B cell (primary cell): ENCODE results near the gene BEND5. TPM values are rescaled to one million over a fixed set of nuclear protein-coding genes. Genes with fewer than 3 reads are reported as not detected.

Experiments
- ATAC-seq: fragments of 200-7000 bp; cut with Tn5 transposase; one replicate; pipeline ENCODE4 v1.10.0; 2021; ENCODE audit warnings: low read depth, mild to moderate bottlenecking, moderate number of reproducible peaks, moderate library complexity
- CTCF ChIA-PET: fragments of 350-600 bp; sonication (Branson Sonifier 250); formaldehyde crosslinking; loops from one replicate; lab custom pipeline; 2021; ENCODE audit warnings: antibody characterized with exemption, inconsistent platforms; lab: Charles Lee
- POLR2A ChIA-PET: fragments of 350-600 bp; sonication (Branson Sonifier 250); formaldehyde crosslinking; loops from one replicate; lab custom pipeline; 2021; ENCODE audit warnings: antibody characterized with exemption; lab: Charles Lee
- DNase-seq: peaks from one replicate; pipeline ENCODE4 v3.0.0; 2013
- H2AFZ ChIP-seq: 2 replicates; pipeline ENCODE4 v1.6.1; 2012; ENCODE audit warnings: mild to moderate bottlenecking, low read depth, low read length; ENCODE audit not compliant: insufficient read depth, poor library complexity, severe bottlenecking
- H3K27ac ChIP-seq, 2 donors: 1 replicate in 1 of 2; 2 replicates in 1 of 2; pipeline ENCODE4 v1.5.1; 2012 to 2013; ENCODE audit warnings: low read length in 2 of 2, mild to moderate bottlenecking in 2 of 2, moderate library complexity in 1 of 2
- H3K27me3 ChIP-seq, 4 experiments: fragments of 200-600 bp in 1 of 4; sonication (generic) in 1 of 4; replicated peaks in 1 of 4; 1 replicate in 2 of 4; 2 replicates in 2 of 4; pipeline versions ENCODE4 v1.6.1 to v1.7.0; 2013 to 2016; ENCODE audit warnings: low read length in 3 of 4, mild to moderate bottlenecking in 2 of 4, mixed read lengths in 1 of 4, moderate library complexity in 1 of 4; ENCODE audit not compliant: insufficient read depth in 4 of 4, control insufficient read depth in 3 of 4; ENCODE audit errors: control extremely low read depth in 1 of 4
- H3K36me3 ChIP-seq, 2 experiments: replicated peaks in 1 of 2; 1 replicate in 1 of 2; 2 replicates in 1 of 2; pipeline versions ENCODE4 v1.6.1 to v1.7.1; 2013; ENCODE audit warnings: low read length in 1 of 2; ENCODE audit not compliant: insufficient read depth in 2 of 2, control insufficient read depth in 1 of 2; ENCODE audit errors: control extremely low read depth in 1 of 2, extremely low read depth in 1 of 2
- H3K4me1 ChIP-seq, 2 donors: fragments of 200-600 bp in 1 of 2; sonication (generic) in 1 of 2; 1 replicate in 1 of 2; 2 replicates in 1 of 2; pipeline versions ENCODE4 v1.5.1 to v1.6.1; 2013 to 2017; ENCODE audit warnings: low read length in 2 of 2; ENCODE audit not compliant: control insufficient read depth in 2 of 2, insufficient read depth in 2 of 2
- H3K4me2 ChIP-seq: replicated peaks from 2 replicates; pipeline ENCODE3; 2012; ENCODE audit warnings: mild to moderate bottlenecking, low read depth, low read length; ENCODE audit not compliant: poor library complexity, severe bottlenecking
- H3K4me3 ChIP-seq, 5 experiments: fragments of 200-600 bp in 1 of 5; sonication (generic) in 1 of 5; 1 replicate in 3 of 5; 2 replicates in 2 of 5; pipeline versions ENCODE4 v1.5.1 to v1.7.0; 2011 to 2016; ENCODE audit warnings: low read length in 4 of 5, mild to moderate bottlenecking in 4 of 5, low read depth in 2 of 5, control low read depth in 1 of 5, moderate library complexity in 1 of 5; ENCODE audit not compliant: insufficient read depth in 1 of 5; ENCODE audit errors: control extremely low read depth in 1 of 5, extremely low read depth in 1 of 5
- H3K79me2 ChIP-seq: fragments of 200-600 bp; sonication (generic); one replicate; pipeline ENCODE4 v1.6.0; 2016; ENCODE audit warnings: low read length; ENCODE audit not compliant: control insufficient read depth, insufficient read depth
- H3K9ac ChIP-seq: fragments of 200-600 bp; sonication (generic); 2 replicates; pipeline ENCODE4 v1.6.1; 2017; ENCODE audit warnings: mild to moderate bottlenecking, low read length, moderate library complexity
- H3K9me3 ChIP-seq, 3 donors: one replicate each; pipeline versions ENCODE4 v1.6.1 to v1.7.1; 2013; ENCODE audit warnings: low read length in 2 of 3; ENCODE audit not compliant: control insufficient read depth in 2 of 3, insufficient read depth in 1 of 3; ENCODE audit errors: control extremely low read depth in 1 of 3
- H4K20me1 ChIP-seq: 2 replicates; pipeline ENCODE4 v1.6.0; 2012; ENCODE audit warnings: mild to moderate bottlenecking, low read length; ENCODE audit not compliant: insufficient read depth, control insufficient read depth, poor library complexity, severe bottlenecking
- H3K27ac Mint-ChIP-seq: one replicate; pipeline ENCODE4 v1.8.0; 2021; ENCODE audit warnings: mixed read lengths
- H3K27me3 Mint-ChIP-seq: one replicate; pipeline ENCODE4 v1.8.0; 2021; ENCODE audit warnings: mixed read lengths
- H3K4me1 Mint-ChIP-seq: one replicate; pipeline ENCODE4 v1.8.0; 2021; ENCODE audit warnings: mixed read lengths
- H3K4me3 Mint-ChIP-seq: one replicate; pipeline ENCODE4 v1.8.0; 2021; ENCODE audit warnings: mixed read lengths
- H3K9me3 Mint-ChIP-seq: one replicate; pipeline ENCODE4 v1.8.0; 2022; ENCODE audit warnings: mixed read lengths; ENCODE audit not compliant: insufficient read depth
- CTCF ChIP-seq: fragments of 200-600 bp; IDR thresholded peaks from one replicate; pipeline ENCODE4 v1.8.0; 2022; ENCODE audit warnings: antibody characterized with exemption, mild to moderate bottlenecking
- EZH2 ChIP-seq: IDR thresholded peaks from 2 replicates; pipeline ENCODE4 v1.6.1; 2012; ENCODE audit warnings: borderline replicate concordance, low read depth, mild to moderate bottlenecking, moderate library complexity, low read length; ENCODE audit not compliant: insufficient read depth, poor library complexity, severe bottlenecking
- WGBS: methylation state at CpG from one replicate; pipeline ENCODE4 v1.1.5; 2013; ENCODE audit warnings: missing lambda C conversion rate; ENCODE audit not compliant: insufficient coverage; 5-methylcytosine and 5-hydroxymethylcytosine counted together
- intact Hi-C: fragments of 100-400 bp; cut with micrococcal nuclease; formaldehyde crosslinking; loops from one replicate; pipeline ENCODE4 v1.10.0; 2022
- polyA plus RNA-seq: library from polyadenylated mRNA; depleted of rRNA; stranded (reverse); fragments of >200 nt; gene quantifications from 2 replicates; pipeline ENCODE4 v1.2.3, GENCODE V29; 2012
- total RNA-seq, 2 donors: library from RNA; stranded (reverse); fragments of 120-200 nt in 1 of 2; gene quantifications; 1 replicate in 1 of 2; 2 replicates in 1 of 2; pipeline versions ENCODE4 v1.2.3 to v1.2.4, GENCODE V29; 2013 to 2022

BEND5 gene
- total and polyA plus RNA-seq, 2 donors (not counting 1 experiment from before 2014, with no cell fraction given): 19.5 to 19.7 TPM

GRCh38 chr1:48726139-48726538 lies 50.6 kb downstream of the BEND5 start:
- ATAC-seq: no peak
- peaks cover 0 to 41% of the 10 kb centered on the region in 2 experiments for H3K36me3 ChIP-seq
- TF ChIP-seq EZH2: no peak
- no peaks in the 10 kb centered on the region for H3K27me3 ChIP-seq
- no peaks in the 10 kb centered on the region for H3K4me1 ChIP-seq
- intact Hi-C loops: no loop called here
- peaks cover 23% of the 10 kb centered on the region for H4K20me1 ChIP-seq
- POLR2A ChIA-PET: no interaction called here
- H2AFZ ChIP-seq: no peak overlapping the region
- Mint-ChIP-seq H3K27ac (no peak overlapping the region), H3K4me3 (no peak overlapping the region), H3K4me1 (no peaks in the 10 kb centered on the region), H3K27me3 (no peaks in the 10 kb centered on the region), H3K9me3 (no peaks in the 10 kb centered on the region)
- no peak for DNase-seq
- H3K9me3 ChIP-seq: no peaks in the 10 kb centered on the region
- no peak overlapping the region for H3K27ac ChIP-seq
- H3K4me3 ChIP-seq: no peak overlapping the region
- no peaks in the 10 kb centered on the region for H3K79me2 ChIP-seq
- H3K4me2 ChIP-seq: no peak overlapping the region
- no CpG with 5 or more reads among the region's 2 CpGs for WGBS
- CTCF ChIA-PET: interaction anchor here (1.2 kb wide), 1 partner anchor 49 kb away, joined by 5 read pairs; no protein-coding TSS in a partner anchor
- H3K9ac ChIP-seq: no peak overlapping the region

- H3K27me3 ChIP-seq: no peaks in the 10 kb centered on the region
- ChIA-PET CTCF (interaction anchor here (1.2 kb wide), 1 partner anchor 48 kb away, joined by 5 read pairs; no protein-coding TSS in a partner anchor), POLR2A (no interaction called here)
- H3K79me2 ChIP-seq: no peaks in the 10 kb centered on the region
- 100% methylated on average over 2 of the region's 5 CpGs for WGBS
- Mint-ChIP-seq H3K9me3 (no peaks in the 10 kb centered on the region), H3K27me3 (no peaks in the 10 kb centered on the region), H3K4me3 (no peak overlapping the region), H3K4me1 (no peaks in the 10 kb centered on the region), H3K27ac (no peak overlapping the region)
- peaks cover 0 to 34% of the 10 kb centered on the region in 2 experiments for H3K36me3 ChIP-seq
- H4K20me1 ChIP-seq: peaks cover 17% of the 10 kb centered on the region
- H3K4me3 ChIP-seq: no peak overlapping the region
- no peak overlapping the region for H3K27ac ChIP-seq
- DNase-seq (no peak), ATAC-seq (no peak)
- no peaks in the 10 kb centered on the region for H3K4me1 ChIP-seq
- no peak overlapping the region for H3K9ac ChIP-seq
- H3K4me2 ChIP-seq: no peak overlapping the region
- H2AFZ ChIP-seq: no peak overlapping the region
- no peaks in the 10 kb centered on the region for H3K9me3 ChIP-seq
- intact Hi-C loops: no loop called here
- TF ChIP-seq EZH2 (no peak), CTCF (no peak)
Measured at GRCh38 chr1:48725341-48726046, 51.2 kb downstream of the BEND5 start.
